T-helper 1 cell treated with Interleukin-12 subunit alpha and Interleukin-12 subunit beta and Interleukin-4 antibody, amounts not matched to agents 30 μg/mL and 1 μg/mL, for 36 hours (primary cell): ENCODE measurements around the gene GPC6.

Experiments
- H3K27ac Mint-ChIP-seq: one replicate; pipeline ENCODE4 v1.8.0; 2021; ENCODE audit warnings: mild to moderate bottlenecking, mixed read lengths
- H3K27me3 Mint-ChIP-seq: one replicate; pipeline ENCODE4 v1.8.0; 2021; ENCODE audit warnings: low read depth, mixed read lengths
- H3K36me3 Mint-ChIP-seq: one replicate; pipeline ENCODE4 v1.8.0; 2021; ENCODE audit warnings: low read depth, mixed read lengths
- H3K4me1 Mint-ChIP-seq: one replicate; pipeline ENCODE4 v1.8.0; 2021; ENCODE audit warnings: low read depth, mixed read lengths
- H3K4me3 Mint-ChIP-seq: one replicate; pipeline ENCODE4 v1.8.0; 2021; ENCODE audit warnings: mild to moderate bottlenecking, moderate library complexity, mixed read lengths
- H3K9me3 Mint-ChIP-seq: one replicate; pipeline ENCODE4 v1.8.0; 2021; ENCODE audit warnings: mixed read lengths

The GPC6 gene

DNA sequence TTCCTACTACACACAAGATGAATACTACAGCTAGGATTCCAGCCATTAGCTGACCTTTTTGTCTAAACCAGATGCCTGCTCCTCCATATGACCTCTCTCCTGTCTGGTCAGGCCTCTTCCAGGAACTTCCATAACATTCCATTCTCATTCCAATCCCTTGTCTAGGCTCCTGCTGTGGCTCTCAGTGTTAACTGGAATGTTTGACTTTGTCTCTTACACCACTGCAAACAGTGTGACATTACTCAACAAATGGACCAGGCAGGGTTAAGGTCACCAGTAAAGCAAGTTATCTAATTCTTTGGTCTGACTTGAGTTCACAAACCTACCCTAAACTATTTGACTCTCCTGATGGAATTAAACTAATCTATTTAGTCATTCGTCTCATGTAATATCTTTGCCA, 2.1 kb upstream of the GPC6 start:
- H3K4me3 Mint-ChIP-seq = no peak overlapping the region
- H3K4me1 Mint-ChIP-seq = no peaks in the 10 kb centered on the region
- H3K36me3 Mint-ChIP-seq = no peaks in the 10 kb centered on the region
- peaks cover 39% of the 10 kb centered on the region for H3K27me3 Mint-ChIP-seq
- no peak overlapping the region for H3K27ac Mint-ChIP-seq
- no peaks in the 10 kb centered on the region for H3K9me3 Mint-ChIP-seq

DNA sequence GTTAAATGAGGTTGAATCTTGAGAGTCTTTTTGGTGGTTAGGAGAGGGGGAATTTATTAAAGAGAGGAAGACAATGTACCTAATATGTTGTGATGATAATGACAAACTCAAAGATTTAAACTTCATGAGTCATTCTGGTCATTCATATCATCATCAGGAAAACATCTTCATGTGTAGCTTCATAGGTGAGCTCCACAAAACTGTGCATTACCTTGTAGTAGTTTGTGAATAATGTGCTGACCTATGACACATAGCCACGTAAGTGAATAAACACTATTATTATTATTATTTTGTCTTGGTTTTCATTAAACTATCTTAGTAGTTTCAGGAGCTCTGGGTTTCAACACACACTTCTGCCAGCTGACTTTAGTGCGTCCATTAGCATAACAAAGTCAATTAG, 997 bp upstream of the GPC6 start:
- Mint-ChIP-seq H3K27me3 (peaks cover 46% of the 10 kb centered on the region), H3K9me3 (no peaks in the 10 kb centered on the region), H3K36me3 (no peaks in the 10 kb centered on the region), H3K4me1 (no peaks in the 10 kb centered on the region), H3K27ac (no peak overlapping the region), H3K4me3 (no peak overlapping the region)

DNA sequence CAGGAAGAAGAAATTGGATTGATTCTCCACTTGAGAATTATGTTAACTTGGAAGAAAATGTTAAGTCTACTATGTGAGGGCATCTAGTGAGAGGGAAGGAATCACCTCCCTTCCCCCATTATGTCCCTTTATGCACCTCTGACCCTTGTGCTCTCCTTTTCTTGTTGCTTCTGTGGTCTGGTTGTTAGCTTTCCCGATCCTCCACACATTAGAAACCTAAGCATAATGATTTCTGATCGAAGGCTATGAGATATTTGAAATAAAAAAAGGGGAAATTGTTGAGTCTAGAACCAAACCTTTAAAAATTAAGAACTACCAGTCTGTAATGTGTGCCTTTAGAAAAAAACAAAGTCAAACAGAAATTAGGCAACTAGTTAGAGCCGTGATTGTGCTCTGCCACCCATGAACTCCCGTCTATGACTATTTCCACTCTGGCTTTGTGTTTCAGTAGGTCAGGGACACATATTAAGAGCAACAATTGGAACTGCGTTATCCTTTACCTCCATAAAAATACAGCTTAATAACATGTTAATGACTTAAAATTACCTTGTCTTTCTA, 463 bp upstream of the GPC6 start:
- Mint-ChIP-seq H3K36me3 (no peaks in the 10 kb centered on the region), H3K9me3 (no peaks in the 10 kb centered on the region), H3K27me3 (peaks cover 46% of the 10 kb centered on the region), H3K4me3 (no peak overlapping the region), H3K27ac (no peak overlapping the region), H3K4me1 (no peaks in the 10 kb centered on the region)

DNA sequence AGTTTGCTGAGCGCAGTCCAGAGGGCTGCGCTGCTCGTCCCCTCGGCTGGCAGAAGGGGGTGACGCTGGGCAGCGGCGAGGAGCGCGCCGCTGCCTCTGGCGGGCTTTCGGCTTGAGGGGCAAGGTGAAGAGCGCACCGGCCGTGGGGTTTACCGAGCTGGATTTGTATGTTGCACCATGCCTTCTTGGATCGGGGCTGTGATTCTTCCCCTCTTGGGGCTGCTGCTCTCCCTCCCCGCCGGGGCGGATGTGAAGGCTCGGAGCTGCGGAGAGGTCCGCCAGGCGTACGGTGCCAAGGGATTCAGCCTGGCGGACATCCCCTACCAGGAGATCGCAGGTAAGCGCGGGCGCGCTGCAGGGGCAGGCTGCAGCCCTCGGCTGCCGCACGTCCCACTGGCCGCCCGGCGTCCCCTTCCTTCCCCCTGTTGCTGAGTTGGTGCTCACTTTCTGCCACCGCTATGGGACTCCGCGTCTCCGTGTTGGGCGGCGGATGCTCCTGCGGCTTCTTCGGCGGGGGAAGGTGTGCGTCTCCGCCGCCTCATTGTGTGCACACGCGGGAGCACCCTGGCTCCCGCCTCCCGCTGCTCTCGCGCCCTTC, 772 bp downstream of the GPC6 start:
- H3K27me3 Mint-ChIP-seq = peaks cover 46% of the 10 kb centered on the region
- no peaks in the 10 kb centered on the region for H3K9me3 Mint-ChIP-seq
- no peaks in the 10 kb centered on the region for H3K36me3 Mint-ChIP-seq
- no peak overlapping the region for H3K4me3 Mint-ChIP-seq
- H3K4me1 Mint-ChIP-seq = no peaks in the 10 kb centered on the region
- H3K27ac Mint-ChIP-seq = no peak overlapping the region

DNA sequence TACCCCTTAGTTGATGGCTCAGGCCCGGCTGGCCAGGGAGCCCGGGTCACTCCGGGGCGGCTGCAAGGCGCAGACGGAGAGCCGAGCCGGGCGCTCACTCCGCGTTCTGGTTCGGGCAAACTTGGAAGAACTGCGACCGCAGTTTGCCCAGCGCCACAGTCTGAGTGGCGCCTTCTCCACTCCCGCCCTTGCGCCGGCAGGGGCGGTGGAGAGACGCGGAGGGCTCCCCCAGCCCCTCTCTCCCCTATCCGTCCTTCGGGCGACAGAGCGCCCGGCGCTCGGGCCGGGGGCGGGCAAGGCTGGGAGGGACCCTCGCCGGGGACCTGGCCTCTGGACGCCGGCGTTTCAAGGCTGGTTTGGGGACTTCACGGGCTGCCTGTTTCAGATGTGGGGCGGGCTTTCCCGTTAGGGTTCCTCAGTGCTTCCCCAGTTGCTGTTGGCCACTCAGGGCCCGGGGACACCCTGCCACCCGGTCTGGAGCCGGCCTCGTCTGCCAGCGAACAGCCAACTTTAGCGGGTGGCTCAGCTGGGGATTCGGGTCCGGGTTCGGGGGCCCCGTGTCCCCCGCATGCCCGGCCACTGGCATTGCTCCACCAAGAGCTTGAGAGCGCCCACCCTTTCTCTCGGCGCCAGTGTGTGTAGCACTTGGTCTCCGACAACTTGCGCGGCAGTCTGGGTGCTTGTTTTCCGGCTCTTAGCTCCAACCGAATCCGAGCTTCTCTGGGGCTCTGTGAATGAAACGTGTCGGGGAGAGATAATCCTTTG, 1.5 kb downstream of the GPC6 start:
- no peaks in the 10 kb centered on the region for H3K9me3 Mint-ChIP-seq
- peaks cover 46% of the 10 kb centered on the region for H3K27me3 Mint-ChIP-seq
- no peak overlapping the region for H3K4me3 Mint-ChIP-seq
- no peak overlapping the region for H3K27ac Mint-ChIP-seq
- no peaks in the 10 kb centered on the region for H3K36me3 Mint-ChIP-seq
- no peaks in the 10 kb centered on the region for H3K4me1 Mint-ChIP-seq

DNA sequence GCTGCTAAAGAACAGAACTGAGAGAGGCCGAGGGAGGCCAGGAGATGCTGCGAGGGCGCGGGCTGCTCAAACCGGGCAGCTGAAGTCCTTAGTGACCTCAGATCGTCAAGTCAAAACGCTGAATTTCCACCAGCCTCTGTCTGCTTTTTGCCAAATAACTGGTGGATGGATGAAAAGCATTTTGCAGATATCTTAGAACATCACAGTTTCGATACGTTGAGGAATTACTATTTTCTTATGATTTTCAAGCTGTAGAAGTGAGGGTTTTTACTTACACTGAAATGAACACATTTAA, 2.0 kb downstream of the GPC6 start:
- H3K4me1 Mint-ChIP-seq = no peaks in the 10 kb centered on the region
- peaks cover 46% of the 10 kb centered on the region for H3K27me3 Mint-ChIP-seq
- H3K9me3 Mint-ChIP-seq = no peaks in the 10 kb centered on the region
- no peaks in the 10 kb centered on the region for H3K36me3 Mint-ChIP-seq
- no peak overlapping the region for H3K4me3 Mint-ChIP-seq
- no peak overlapping the region for H3K27ac Mint-ChIP-seq

DNA sequence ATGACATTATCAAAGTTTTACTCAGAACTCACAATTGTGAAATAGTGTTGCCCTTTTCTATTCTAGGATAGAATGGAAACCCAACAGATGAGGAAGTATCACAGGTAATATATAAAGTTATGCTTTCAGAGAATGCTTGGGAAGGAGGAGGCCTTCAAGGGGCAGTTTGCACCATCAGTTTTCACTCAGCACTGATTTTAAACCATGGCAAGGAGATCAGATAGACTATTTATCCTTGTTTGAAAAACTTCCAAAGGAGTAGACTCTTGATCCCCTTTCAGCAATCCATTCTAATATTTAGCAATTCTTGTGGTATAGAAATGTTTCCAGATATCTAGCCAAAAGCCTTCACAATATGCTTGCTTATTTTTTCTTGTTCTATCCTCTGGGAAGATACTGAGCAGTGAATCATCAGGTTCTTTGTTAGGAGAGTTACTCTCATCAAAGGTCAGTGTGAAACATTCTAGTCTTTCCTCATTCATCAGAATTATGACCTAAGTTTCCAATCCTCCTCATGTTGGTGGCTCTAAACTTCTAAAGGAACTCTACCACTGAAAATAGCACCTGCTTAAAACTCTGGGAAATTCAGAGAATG, 3.8 kb downstream of the GPC6 start:
- Mint-ChIP-seq H3K4me3 (no peak overlapping the region), H3K27me3 (peaks cover 43% of the 10 kb centered on the region), H3K4me1 (no peaks in the 10 kb centered on the region), H3K36me3 (no peaks in the 10 kb centered on the region), H3K27ac (no peak overlapping the region), H3K9me3 (no peaks in the 10 kb centered on the region)

DNA sequence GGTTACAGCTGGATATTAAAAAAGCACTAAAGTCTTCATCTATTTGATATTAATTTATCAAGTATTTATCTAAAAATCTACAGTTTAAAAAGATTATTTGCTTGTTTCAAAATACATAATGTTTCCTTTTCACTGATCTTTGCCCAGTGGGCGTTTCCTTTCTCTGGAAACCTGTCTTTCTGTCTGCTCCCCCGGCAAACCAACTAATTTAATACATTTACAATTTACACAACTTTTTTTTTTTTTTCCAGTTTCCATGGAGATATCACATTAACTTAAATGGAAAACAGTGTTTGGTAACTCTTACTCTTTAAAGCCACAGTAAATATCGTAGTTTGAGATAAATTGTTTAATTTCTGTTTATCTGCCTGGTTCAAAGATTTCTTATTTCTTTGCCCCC, 5.3 kb downstream of the GPC6 start:
- Mint-ChIP-seq H3K4me1 (no peaks in the 10 kb centered on the region), H3K36me3 (no peaks in the 10 kb centered on the region), H3K27me3 (peaks cover 29% of the 10 kb centered on the region), H3K4me3 (no peak overlapping the region), H3K9me3 (no peaks in the 10 kb centered on the region), H3K27ac (no peak overlapping the region)

DNA sequence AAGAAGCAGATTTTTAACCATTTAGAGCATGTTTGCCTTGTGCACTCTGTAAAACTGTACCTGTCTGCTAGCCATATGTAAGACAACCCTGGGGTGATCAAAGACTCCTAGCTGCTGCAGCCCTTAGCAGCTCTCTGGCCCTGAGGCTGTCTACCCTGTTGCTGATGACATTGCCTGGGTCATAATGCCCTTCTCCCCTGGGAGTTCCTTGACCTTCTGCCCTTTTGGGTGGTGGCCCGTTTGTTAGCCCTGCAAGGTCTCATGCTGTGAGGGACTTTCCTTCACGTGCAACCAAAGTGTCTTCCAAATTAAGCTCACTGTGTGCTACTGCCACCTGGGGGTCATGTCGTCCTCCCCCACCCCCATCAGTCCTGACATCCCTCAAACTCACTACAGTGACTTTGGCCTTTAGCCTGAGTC, 7.4 kb downstream of the GPC6 start:
- no peaks in the 10 kb centered on the region for H3K4me1 Mint-ChIP-seq
- no peak overlapping the region for H3K4me3 Mint-ChIP-seq
- peaks cover 13% of the 10 kb centered on the region for H3K27me3 Mint-ChIP-seq
- H3K36me3 Mint-ChIP-seq = no peaks in the 10 kb centered on the region
- H3K27ac Mint-ChIP-seq = no peak overlapping the region
- H3K9me3 Mint-ChIP-seq = peaks cover 8% of the 10 kb centered on the region

DNA sequence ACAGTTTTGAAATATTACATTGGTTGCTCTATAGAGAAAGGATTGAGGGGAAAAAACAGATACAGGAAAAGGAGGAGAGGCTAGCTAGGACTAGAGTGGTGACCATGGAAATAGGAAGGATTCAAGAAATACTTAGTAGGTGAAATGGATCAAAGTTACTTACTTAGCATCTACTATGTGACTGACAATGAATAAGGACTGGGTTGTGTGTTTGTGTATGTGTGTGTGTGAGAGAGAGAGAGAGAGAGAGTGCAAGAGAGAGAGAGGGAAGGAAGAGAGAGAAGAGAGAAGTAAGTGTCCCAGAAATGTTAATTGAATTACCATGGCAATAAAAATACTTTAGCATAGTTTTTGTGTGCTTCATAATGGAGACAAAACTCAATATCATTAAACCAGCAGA, 7.9 kb downstream of the GPC6 start:
- no peaks in the 10 kb centered on the region for H3K4me1 Mint-ChIP-seq
- no peaks in the 10 kb centered on the region for H3K36me3 Mint-ChIP-seq
- H3K9me3 Mint-ChIP-seq = peaks cover 12% of the 10 kb centered on the region
- H3K27ac Mint-ChIP-seq = no peak overlapping the region
- no peak overlapping the region for H3K4me3 Mint-ChIP-seq
- H3K27me3 Mint-ChIP-seq = peaks cover 8% of the 10 kb centered on the region

DNA sequence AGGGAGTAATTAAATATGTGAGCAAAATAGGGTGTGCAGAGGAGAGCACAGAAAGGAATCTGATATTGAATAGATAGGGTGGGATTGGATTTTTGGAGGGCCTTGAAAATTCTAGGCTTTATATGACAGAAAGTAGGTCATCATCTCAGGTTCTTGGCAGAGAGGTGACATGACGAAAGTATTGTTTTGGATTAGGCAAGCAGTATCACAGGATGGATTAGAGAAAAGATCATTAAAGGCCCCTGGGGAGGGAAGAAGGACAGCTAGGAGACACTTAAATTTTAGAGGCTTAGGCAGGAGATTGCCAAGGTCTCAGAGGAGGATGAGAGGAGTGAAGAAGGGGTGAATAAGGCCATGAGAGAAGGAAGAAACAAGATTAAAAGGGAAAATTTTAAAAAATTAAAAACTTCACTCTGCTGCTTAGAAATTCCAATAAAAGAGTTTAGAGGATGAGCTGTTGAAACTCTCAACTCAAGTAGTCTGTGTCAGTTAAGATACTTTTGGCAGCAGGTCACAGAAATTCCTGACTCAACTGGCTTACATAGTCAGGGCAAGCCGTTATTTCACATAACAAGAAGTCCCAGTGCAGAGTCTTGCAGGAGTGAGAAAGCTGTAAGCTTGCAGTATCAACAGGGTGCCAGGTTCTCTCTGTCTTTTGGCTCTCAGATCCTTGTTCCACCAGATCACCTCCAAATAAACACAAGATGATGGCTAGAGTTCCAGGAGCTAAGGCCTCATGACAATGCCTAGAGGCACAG, 8.8 kb downstream of the GPC6 start:
- no peak overlapping the region for H3K27ac Mint-ChIP-seq
- H3K9me3 Mint-ChIP-seq = peaks cover 15% of the 10 kb centered on the region
- H3K4me3 Mint-ChIP-seq = no peak overlapping the region
- no peaks in the 10 kb centered on the region for H3K36me3 Mint-ChIP-seq
- no peaks in the 10 kb centered on the region for H3K4me1 Mint-ChIP-seq
- no peaks in the 10 kb centered on the region for H3K27me3 Mint-ChIP-seq

DNA sequence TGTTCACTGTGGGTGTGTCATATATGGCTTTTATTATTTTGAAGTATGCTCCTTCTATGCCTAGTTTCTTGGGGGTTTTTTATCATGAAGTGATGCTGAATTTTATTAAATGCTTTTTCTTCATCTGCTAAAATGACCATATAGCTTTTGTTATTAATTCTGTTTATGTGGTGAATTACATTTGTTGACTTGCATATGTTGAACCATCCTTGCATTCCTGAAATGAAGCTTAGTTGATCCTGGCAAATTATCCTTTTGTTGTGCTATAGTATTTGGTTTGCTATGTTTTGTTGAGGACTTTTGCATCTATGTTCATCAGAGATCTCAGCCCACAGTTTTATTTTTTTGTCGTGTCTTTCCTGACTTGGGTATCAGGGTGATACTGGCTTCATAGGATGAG, 12.1 kb downstream of the GPC6 start:
- Mint-ChIP-seq H3K27me3 (no peaks in the 10 kb centered on the region), H3K36me3 (no peaks in the 10 kb centered on the region), H3K9me3 (peaks cover 15% of the 10 kb centered on the region), H3K4me1 (no peaks in the 10 kb centered on the region), H3K27ac (no peak overlapping the region), H3K4me3 (no peak overlapping the region)

DNA sequence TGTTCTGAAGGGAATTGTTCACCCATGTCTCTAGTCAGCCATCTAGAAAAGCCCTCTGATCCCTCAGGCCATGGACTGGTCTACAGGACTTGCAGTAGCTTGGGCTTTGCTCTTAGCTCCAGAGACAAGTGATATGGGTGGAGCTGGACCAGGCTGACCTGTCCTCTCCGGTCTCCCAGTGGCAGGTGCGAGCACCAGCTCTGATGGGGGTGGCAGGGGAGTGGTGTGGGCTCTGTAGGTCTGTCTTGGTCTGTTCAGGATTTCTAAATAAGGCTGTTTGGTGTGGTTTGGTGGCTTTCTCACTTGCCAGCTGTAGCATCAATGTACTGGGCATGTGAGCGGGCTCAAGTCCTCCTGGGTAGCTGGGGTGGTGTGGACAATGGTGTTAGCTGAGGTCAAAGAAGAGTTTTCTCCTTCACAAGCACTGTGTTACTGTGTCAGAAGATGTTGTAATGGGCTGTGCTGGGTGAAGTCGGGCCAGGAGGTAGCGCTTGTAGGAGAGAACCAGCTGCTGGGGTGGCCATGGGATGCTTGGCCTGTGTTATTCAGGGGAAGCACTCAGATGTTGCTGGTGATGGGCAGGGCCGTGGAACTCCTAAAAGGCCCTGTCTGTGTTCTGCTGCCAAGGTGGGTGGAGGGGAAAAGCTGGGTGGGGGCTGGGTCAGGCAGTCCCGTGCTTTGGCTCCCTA, 16.9 kb downstream of the GPC6 start:
- Mint-ChIP-seq H3K27ac (no peak overlapping the region), H3K9me3 (peaks cover 12% of the 10 kb centered on the region), H3K4me3 (no peak overlapping the region), H3K4me1 (no peaks in the 10 kb centered on the region), H3K27me3 (no peaks in the 10 kb centered on the region), H3K36me3 (no peaks in the 10 kb centered on the region)

DNA sequence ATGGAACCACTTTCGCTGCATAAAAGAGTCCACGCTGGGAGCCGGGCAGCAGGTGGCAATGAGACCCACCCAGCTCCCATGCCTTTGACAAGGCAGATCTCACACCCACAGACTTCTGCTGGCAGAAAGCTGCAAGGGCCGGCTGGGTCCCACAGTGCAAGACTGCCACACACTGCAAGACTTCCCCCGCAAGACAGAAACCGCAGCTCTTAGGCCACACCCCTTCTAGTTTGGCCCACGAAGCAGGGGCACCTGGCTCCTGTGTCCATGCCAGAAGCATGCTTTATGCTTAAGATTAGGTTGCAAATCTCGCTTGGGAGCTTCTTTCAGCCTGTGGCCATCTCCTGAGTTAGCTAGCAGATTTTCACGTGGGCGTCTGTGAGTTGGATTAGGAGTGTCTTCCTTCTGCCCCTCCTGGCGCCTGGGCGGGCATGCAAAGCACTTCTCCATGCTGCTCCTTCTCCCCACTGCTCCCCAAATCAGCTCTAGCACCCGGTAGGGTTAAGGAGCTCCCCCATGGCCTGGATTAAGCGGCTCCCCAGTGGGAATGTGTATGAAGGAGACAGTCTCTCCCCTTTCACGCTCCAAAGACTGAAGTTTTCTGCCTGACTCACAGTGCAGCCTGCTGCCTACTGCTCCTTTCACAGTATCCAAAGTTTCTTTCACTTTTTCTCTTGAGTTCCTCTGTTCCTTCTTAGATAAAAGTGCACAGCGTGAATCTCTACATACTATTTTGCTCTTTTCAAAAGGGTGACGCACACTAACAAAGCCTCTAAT, 17.7 kb downstream of the GPC6 start:
- Mint-ChIP-seq H3K9me3 (peaks cover 4% of the 10 kb centered on the region), H3K4me1 (no peaks in the 10 kb centered on the region), H3K27ac (no peak overlapping the region), H3K36me3 (no peaks in the 10 kb centered on the region), H3K4me3 (no peak overlapping the region), H3K27me3 (no peaks in the 10 kb centered on the region)
